ENCODE measurements around the gene CD24.

DNA sequence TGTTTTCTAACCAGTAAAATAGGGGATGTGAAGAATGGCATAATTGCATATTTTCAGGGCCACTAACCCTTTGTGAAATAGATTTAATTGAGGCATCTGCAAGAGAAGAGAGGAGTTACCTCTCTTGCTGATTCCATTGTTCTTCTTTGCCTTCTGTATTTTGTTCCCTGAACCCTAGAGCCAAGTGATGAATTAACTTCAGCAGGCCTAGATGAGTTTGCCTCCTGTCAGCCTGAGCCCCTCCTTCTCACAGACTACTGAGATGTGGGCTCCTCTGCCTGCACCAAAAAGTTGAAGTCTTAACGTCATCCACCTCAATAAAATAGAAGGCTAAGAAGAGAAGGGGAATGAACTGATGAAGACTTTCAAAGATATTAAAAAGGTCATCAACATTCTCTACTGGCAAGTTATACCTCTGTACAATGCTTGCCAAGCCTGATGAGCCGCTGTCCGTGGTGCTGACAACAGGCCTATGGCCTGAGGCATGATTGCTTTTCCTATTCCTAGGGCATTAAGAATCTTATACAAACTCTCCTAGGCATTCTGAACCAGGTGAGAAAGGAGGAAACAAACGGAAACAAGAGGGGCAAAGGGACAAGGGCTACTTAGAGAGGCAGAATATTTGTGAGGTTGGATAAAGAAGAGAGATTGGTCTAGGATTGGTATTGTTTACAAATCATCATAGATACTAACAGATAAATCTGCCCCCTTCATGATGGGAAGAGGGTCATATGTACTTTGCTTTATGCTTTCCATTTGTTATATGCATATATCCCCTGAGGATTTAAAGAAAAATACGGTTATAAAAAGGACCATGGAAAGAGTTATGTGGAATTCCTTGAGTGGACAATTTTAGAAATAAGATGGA is 46.8 kb downstream of the CD24 start:
- TF ChIP-seq, protein P1, sequence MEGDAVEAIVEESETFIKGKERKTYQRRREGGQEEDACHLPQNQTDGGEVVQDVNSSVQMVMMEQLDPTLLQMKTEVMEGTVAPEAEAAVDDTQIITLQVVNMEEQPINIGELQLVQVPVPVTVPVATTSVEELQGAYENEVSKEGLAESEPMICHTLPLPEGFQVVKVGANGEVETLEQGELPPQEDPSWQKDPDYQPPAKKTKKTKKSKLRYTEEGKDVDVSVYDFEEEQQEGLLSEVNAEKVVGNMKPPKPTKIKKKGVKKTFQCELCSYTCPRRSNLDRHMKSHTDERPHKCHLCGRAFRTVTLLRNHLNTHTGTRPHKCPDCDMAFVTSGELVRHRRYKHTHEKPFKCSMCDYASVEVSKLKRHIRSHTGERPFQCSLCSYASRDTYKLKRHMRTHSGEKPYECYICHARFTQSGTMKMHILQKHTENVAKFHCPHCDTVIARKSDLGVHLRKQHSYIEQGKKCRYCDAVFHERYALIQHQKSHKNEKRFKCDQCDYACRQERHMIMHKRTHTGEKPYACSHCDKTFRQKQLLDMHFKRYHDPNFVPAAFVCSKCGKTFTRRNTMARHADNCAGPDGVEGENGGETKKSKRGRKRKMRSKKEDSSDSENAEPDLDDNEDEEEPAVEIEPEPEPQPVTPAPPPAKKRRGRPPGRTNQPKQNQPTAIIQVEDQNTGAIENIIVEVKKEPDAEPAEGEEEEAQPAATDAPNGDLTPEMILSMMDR (IDR thresholded peaks at IDR 0.05; ENCODE audit: low read depth, low read length, missing input control), result no peak
- TF ChIP-seq EGR1 (IDR thresholded peaks at IDR 0.05; ENCODE audit: low read depth in 2 of 2) (no peak), SP1 (IDR thresholded peaks at IDR 0.05) (no peak), FOXA1 (IDR thresholded peaks at IDR 0.05) (no peak), HNF4A (conservative IDR thresholded peaks at IDR 0.05) (no peak), NR2F2 (IDR thresholded peaks at IDR 0.05) (no peak), RXRA (IDR thresholded peaks at IDR 0.05) (no peak), GABPA (IDR thresholded peaks at IDR 0.05 in 1 of 2, conservative IDR thresholded peaks at IDR 0.05 in 1 of 2) (no peak)
- TF ChIP-seq, protein P2, sequence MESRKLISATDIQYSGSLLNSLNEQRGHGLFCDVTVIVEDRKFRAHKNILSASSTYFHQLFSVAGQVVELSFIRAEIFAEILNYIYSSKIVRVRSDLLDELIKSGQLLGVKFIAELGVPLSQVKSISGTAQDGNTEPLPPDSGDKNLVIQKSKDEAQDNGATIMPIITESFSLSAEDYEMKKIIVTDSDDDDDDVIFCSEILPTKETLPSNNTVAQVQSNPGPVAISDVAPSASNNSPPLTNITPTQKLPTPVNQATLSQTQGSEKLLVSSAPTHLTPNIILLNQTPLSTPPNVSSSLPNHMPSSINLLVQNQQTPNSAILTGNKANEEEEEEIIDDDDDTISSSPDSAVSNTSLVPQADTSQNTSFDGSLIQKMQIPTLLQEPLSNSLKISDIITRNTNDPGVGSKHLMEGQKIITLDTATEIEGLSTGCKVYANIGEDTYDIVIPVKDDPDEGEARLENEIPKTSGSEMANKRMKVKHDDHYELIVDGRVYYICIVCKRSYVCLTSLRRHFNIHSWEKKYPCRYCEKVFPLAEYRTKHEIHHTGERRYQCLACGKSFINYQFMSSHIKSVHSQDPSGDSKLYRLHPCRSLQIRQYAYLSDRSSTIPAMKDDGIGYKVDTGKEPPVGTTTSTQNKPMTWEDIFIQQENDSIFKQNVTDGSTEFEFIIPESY (IDR thresholded peaks at IDR 0.05), result no peak
- TF ChIP-seq, protein P3, sequence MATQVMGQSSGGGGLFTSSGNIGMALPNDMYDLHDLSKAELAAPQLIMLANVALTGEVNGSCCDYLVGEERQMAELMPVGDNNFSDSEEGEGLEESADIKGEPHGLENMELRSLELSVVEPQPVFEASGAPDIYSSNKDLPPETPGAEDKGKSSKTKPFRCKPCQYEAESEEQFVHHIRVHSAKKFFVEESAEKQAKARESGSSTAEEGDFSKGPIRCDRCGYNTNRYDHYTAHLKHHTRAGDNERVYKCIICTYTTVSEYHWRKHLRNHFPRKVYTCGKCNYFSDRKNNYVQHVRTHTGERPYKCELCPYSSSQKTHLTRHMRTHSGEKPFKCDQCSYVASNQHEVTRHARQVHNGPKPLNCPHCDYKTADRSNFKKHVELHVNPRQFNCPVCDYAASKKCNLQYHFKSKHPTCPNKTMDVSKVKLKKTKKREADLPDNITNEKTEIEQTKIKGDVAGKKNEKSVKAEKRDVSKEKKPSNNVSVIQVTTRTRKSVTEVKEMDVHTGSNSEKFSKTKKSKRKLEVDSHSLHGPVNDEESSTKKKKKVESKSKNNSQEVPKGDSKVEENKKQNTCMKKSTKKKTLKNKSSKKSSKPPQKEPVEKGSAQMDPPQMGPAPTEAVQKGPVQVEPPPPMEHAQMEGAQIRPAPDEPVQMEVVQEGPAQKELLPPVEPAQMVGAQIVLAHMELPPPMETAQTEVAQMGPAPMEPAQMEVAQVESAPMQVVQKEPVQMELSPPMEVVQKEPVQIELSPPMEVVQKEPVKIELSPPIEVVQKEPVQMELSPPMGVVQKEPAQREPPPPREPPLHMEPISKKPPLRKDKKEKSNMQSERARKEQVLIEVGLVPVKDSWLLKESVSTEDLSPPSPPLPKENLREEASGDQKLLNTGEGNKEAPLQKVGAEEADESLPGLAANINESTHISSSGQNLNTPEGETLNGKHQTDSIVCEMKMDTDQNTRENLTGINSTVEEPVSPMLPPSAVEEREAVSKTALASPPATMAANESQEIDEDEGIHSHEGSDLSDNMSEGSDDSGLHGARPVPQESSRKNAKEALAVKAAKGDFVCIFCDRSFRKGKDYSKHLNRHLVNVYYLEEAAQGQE (IDR thresholded peaks at IDR 0.05), result peak; percentile 100
- TF ChIP-seq, protein P4, sequence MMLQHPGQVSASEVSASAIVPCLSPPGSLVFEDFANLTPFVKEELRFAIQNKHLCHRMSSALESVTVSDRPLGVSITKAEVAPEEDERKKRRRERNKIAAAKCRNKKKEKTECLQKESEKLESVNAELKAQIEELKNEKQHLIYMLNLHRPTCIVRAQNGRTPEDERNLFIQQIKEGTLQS (IDR thresholded peaks at IDR 0.05), result no peak

All from liver (tissue), 3 donors.